Eye (tissue), 1 donor: ENCODE measurements around the gene ZNF397.

Experiments
- DNase-seq: peaks from one replicate; pipeline ENCODE4 v3.0.0-alpha.2; 2015

Gene ZNF397

GRCh38 chr18:35247412-35248249 is 6.8 kb downstream of the ZNF397 start:
- DNase-seq: no peak

- DNase-seq: no peak
These were observed 7.6 kb downstream of the ZNF397 start for GRCh38 chr18:35248429-35248828.

DNA sequence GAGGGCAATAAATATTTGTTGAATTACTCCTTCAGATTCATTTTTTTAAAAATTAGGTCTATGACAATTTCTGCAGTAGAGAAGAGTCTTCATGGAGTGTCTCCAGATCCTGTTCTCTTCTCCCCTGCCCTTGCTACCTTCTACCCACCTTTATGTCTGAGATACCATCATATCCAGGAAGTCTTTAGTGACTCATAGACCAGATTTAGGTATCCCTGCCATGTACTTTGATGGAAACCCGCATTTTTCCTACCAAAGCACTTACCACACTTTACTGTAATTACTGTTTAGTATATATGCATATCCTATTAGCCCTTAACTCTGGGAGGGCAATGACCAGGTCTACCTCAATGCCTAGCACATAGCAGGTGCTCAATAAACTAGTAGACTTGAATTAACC is 11.6 kb downstream of the ZNF397 start:
- DNase-seq: no peak

- no peak for DNase-seq
These were observed 12.9 kb downstream of the ZNF397 start for GRCh38 chr18:35253655-35254287.

DNA sequence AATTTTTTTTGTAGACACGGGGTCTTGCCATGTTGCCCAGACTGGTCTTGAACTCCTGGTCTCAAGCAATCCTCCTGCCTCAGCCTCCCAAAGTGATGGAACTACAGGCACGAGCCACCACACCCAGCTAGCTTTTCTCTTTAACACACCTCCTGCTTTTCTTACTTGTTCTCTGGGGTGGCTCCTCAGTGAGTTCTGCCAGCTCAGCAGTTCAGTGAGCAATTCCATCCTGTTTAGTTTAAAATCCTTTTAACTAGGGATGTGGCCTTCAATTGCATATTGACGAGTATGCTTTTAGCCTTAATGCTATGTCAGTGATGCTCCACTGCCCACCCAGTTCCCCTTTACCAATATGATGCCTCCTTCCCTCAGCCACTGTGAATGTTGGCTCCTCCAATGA is 16.1 kb downstream of the ZNF397 start:
- no peak for DNase-seq

GRCh38 chr18:35264409-35264808 is 23.6 kb downstream of the ZNF397 start:
- DNase-seq: no peak

DNA sequence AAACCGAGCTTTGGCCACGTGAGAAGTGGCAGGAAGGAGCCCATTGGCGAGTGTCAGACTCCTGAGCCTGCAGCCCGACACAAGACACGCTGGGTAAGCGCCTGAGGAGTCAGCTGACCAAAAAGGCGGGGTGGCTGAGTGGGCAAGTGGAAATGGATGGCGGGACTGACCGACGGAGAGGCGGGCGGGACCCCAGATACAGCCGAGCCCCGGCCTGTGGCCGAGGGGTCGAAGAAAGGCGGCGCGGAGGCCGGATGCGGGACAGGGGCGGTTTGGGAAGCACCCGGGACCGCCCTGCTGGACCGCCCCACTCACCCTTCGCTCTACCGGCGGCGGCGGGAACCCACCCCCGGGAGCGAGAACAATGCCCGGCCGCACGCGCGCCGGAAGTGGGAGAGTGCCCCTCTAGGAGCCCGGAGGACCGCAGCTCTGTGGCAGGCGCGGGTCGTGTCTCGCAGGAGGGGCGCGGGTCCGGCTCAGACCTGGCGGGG is 26.4 kb downstream of the ZNF397 start:
- DNase-seq: peak; percentile 97

DNA sequence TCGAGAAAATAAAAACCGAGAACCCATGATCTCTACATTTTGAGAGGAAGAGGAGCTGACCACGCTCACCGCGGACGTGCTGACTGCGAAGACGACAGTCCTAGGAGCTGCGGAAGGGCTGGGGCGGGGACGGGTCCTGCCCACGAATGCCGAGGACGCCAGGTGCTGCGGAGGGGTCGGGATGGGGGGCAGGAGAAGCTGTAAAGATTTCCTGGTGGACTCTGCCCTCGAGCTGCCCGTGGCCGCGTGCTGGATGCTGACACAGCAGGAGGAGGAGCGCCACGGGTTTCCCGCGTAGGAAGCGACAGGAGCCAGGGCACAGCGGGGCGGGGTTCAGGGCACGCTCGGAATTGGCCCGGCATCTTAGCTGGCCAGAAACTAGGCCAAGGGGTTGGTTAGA is 27.0 kb downstream of the ZNF397 start:
- no peak for DNase-seq

- DNase-seq: no peak
These were observed 28.0 kb downstream of the ZNF397 start for GRCh38 chr18:35268821-35269220.

DNA sequence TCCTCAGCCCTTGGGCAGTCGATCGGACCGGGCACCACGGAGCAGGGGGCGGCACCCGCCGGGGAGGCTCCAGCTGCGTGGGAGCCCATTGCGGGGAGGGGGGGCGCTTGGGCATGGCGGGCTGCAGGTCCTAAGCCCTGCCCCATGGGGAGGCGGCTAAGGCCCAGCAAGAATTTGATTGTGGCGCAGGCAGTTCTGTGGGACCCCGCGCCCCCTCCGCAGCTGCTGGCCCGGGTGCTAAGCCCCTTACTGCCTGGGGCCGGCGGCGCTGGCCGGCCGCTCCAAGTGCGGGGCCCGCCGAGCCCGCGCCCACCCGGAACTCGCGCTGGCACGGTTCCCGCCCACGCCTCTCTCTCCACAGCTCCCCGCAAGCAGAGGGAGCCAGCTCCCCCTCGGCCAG is 30.8 kb downstream of the ZNF397 start:
- DNase-seq: no peak

DNA sequence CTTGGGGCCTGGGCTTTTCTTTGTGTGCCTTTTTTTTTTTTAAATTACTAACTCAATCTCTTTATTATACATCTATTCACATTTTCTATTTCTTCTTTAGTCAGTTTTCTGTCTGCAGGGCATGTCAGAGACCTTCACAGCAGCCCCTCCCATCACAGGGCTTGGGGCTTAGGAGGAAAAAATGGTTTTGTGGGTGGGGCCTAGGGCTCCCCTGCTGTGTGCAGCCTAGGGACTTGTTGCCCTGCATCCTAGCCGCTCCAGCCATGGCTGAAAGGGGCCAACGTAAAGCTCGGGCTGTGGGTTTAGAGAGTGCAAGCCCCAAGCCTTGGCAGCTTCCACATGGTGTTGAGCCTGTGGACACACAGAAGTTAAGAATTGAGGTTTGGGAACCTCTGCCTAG is 35.4 kb downstream of the ZNF397 start:
- DNase-seq: no peak

GRCh38 chr18:35277633-35278032 is 36.8 kb downstream of the ZNF397 start:
- no peak for DNase-seq

GRCh38 chr18:35278085-35278484 is 37.3 kb downstream of the ZNF397 start:
- no peak for DNase-seq

DNA sequence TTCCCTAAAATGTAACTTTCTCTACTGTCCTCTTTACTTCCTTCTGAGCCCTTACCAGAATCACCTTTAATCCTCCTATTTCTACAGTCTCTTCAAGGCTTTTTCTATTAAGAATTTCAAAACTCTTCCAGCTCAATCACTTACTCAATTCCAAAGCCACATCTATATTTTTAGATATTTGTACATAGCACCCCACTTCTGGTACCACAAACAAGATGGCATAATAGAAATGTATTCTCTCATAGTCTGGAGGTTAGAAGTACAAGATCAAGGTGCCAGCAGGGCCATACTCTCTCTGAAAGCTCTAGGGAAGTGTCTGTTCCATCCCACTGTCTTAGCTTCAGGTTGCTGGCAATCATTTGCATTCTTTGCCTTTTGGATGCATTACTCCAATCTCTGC is 38.1 kb downstream of the ZNF397 start:
- DNase-seq: no peak

- no peak for DNase-seq
These were observed 41.5 kb downstream of the ZNF397 start for GRCh38 chr18:35282353-35282752.

GRCh38 chr18:35283923-35284794 is 43.3 kb downstream of the ZNF397 start:
- DNase-seq: no peak

- no peak for DNase-seq
These were observed 44.0 kb downstream of the ZNF397 start for GRCh38 chr18:35284841-35285240.

- DNase-seq: no peak
These were observed 48.5 kb downstream of the ZNF397 start for GRCh38 chr18:35289293-35289692.

DNA sequence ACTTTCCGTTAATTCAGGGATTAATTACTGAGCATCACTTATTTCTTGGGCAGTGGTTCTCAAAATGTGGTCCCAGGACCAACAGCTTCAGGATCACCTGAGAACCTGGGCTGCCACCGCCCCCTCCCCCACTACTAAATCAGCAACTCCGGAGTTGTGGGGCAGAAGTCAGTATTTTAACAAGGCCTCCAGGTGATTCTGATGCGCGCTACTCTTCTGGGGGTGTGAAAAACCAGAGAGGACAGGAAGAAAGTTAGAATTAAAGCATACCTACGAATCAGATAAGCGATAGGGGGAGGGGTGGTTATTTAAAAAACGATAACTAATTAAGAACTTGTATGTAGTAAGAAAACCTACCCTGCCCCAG is 48.9 kb downstream of the ZNF397 start:
- DNase-seq: no peak

- DNase-seq: peak; percentile 99
These were observed 49.4 kb downstream of the ZNF397 start, which contains the start of gene ZSCAN30 for GRCh38 chr18:35290094-35290735. TSS of gene ZSCAN30 (minus strand) at chr18:35290229. CDS start at chr18:35264352, 25,877 bp downstream.

GRCh38 chr18:35291166-35291565 is 50.3 kb downstream of the ZNF397 start:
- DNase-seq: no peak

DNA sequence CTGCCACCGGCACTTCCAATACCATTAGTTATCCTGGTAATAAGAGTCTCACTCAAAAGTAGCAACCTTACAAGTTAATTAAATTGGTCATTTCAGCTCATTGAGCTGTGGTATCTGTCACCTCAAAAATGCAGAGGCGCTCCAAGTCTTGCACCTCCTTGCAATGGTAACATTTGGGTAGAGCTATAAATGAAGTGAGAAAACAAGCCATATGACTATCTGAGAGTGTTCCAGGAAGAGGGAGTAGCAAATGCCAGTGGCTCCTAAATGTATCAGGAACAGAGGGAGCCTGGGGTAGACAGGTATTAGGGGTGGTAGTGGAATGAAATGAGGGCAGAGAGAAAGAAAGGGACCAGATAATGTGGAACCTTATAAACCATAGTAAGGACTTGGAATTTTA is 55.2 kb downstream of the ZNF397 start:
- no peak for DNase-seq

DNA sequence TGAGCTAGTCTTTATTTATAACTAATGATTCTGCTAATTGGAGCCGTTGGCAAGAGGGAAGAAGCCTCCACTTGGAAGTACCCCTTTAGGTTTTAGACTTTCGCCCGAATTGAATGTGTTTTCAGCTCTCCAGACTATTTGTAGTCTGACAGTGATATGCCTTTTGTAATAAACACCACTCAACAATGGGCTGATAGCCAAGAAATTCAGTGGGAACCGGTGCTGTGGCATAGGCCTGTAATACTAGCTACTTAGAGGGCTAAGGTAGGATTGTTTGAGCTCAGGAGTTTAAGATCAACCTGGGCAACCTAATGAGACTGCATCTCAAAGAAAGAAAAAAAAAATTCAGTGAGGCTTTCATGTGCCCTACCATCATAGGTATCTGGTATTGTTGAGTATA is 62.8 kb downstream of the ZNF397 start:
- DNase-seq: no peak
